GM23338 (cell line): ENCODE measurements around the gene CHMP4A. TPM values are rescaled to one million over a fixed set of nuclear protein-coding genes. Genes with fewer than 3 reads are reported as not detected.

ENCODE experiments used
- ATAC-seq: fragments of 200-7000 bp; cut with Tn5 transposase; 3 replicates; pipeline ENCODE4 v1.9.1; 2020
- DNase-seq: peaks from one replicate; pipeline ENCODE4 v3.0.0-alpha.2; 2015; ENCODE audit warnings: low spot score
- H2AFZ ChIP-seq: fragments of 200-600 bp; sonication (generic); 2 replicates; pipeline ENCODE4 v1.8.0; 2016; ENCODE audit warnings: antibody characterized with exemption, mild to moderate bottlenecking, moderate library complexity
- H3F3A ChIP-seq: fragments of 200-600 bp; sonication (generic); replicated peaks from 2 replicates; pipeline ENCODE4 v1.8.0; 2017; ENCODE audit warnings: antibody characterized with exemption, mixed run types, low read depth
- H3K27ac ChIP-seq: fragments of 200-600 bp; sonication (generic); 2 replicates; pipeline ENCODE4 v1.6.1; 2016; ENCODE audit warnings: low read depth
- H3K27me3 ChIP-seq: fragments of 200-600 bp; sonication (generic); 2 replicates; pipeline ENCODE4 v1.8.0; 2016; ENCODE audit warnings: mild to moderate bottlenecking, mixed run types, moderate library complexity; ENCODE audit not compliant: insufficient read depth
- H3K36me3 ChIP-seq: fragments of 200-600 bp; sonication (generic); 2 replicates; pipeline ENCODE4 v1.8.0; 2016; ENCODE audit warnings: mild to moderate bottlenecking; ENCODE audit not compliant: insufficient read depth
- H3K4me1 ChIP-seq: fragments of 200-600 bp; sonication (generic); 2 replicates; pipeline ENCODE4 v1.8.0; 2016; ENCODE audit warnings: mild to moderate bottlenecking, moderate library complexity; ENCODE audit not compliant: insufficient read depth
- H3K4me2 ChIP-seq: fragments of 200-600 bp; sonication (generic); 2 replicates; pipeline ENCODE4 v1.7.1; 2017; ENCODE audit warnings: mixed run types
- H3K4me3 ChIP-seq: fragments of 200-600 bp; sonication (generic); 2 replicates; pipeline ENCODE4 v1.6.1; 2016; ENCODE audit warnings: mixed run types
- H3K79me2 ChIP-seq: fragments of 200-600 bp; sonication (generic); replicated peaks from 2 replicates; pipeline ENCODE4 v1.8.0; 2017; ENCODE audit warnings: mild to moderate bottlenecking; ENCODE audit not compliant: insufficient read depth
- H3K9me2 ChIP-seq: fragments of 200-600 bp; sonication (generic); 2 replicates; pipeline ENCODE4 v1.8.0; 2017; ENCODE audit not compliant: insufficient read depth
- H4K20me1 ChIP-seq: fragments of 200-600 bp; sonication (generic); replicated peaks from 2 replicates; pipeline ENCODE4 v1.8.0; 2017; ENCODE audit warnings: mild to moderate bottlenecking; ENCODE audit not compliant: insufficient read depth
- H3K27ac Mint-ChIP-seq: 2 replicates; pipeline ENCODE4 v1.8.0; 2020; ENCODE audit warnings: inconsistent platforms, mild to moderate bottlenecking, moderate library complexity, mixed read lengths
- H3K27me3 Mint-ChIP-seq: 3 replicates; pipeline ENCODE4 v1.8.0; 2022; ENCODE audit warnings: low read depth, mild to moderate bottlenecking, moderate library complexity, mixed read lengths, inconsistent platforms; ENCODE audit not compliant: insufficient read depth, poor library complexity
- H3K36me3 Mint-ChIP-seq: 3 replicates; pipeline ENCODE4 v1.8.0; 2021; ENCODE audit warnings: low read depth, mild to moderate bottlenecking, inconsistent platforms, moderate library complexity, mixed read lengths
- H3K4me1 Mint-ChIP-seq: 3 replicates; pipeline ENCODE4 v1.8.0; 2020; ENCODE audit warnings: mild to moderate bottlenecking, inconsistent platforms, mixed read lengths
- H3K4me3 Mint-ChIP-seq: 3 replicates; pipeline ENCODE4 v1.8.0; 2021; ENCODE audit warnings: moderate library complexity, mild to moderate bottlenecking, inconsistent platforms, mixed read lengths
- H3K9me3 Mint-ChIP-seq: 3 replicates; pipeline ENCODE4 v1.8.0; 2020; ENCODE audit warnings: moderate library complexity, mild to moderate bottlenecking, inconsistent platforms, mixed read lengths
- ETS1 ChIP-seq: IDR thresholded peaks from 2 replicates; pipeline ENCODE4 v1.6.1; 2016; ENCODE audit warnings: antibody characterized with exemption
- EZH2phosphoT487 ChIP-seq: fragments of 200-600 bp; sonication (generic); IDR thresholded peaks from one replicate; pipeline ENCODE4 v1.8.1; 2018; ENCODE audit warnings: antibody characterized with exemption; ENCODE audit not compliant: unreplicated experiment
- NANOG ChIP-seq: IDR thresholded peaks from 2 replicates; pipeline ENCODE4 v1.6.1; 2016; ENCODE audit warnings: antibody characterized with exemption, borderline replicate concordance
- POLR2AphosphoS5 ChIP-seq: IDR thresholded peaks from 2 replicates; pipeline ENCODE4 v1.6.1; 2016; ENCODE audit warnings: antibody characterized with exemption, low read depth
- STAT1 ChIP-seq: IDR thresholded peaks from one replicate; pipeline ENCODE4 v1.6.1; 2016; ENCODE audit warnings: antibody characterized with exemption; ENCODE audit not compliant: unreplicated experiment
- ZNF462 ChIP-seq: fragments of 250-450 bp; sonication (Bioruptor Pico); IDR thresholded peaks from 2 replicates; pipeline ENCODE4 v1.5.0; 2020; ENCODE audit warnings: mild to moderate bottlenecking, moderate library complexity
- polyA plus RNA-seq: library from polyadenylated mRNA; unstranded; fragments of >200 nt; fragmentation: Nextera tagmentation; extraction: Ambion mirVana; gene quantifications from 2 replicates; pipeline ENCODE4 v1.2.1, GENCODE V29; 2016
- total RNA-seq: library from RNA; depleted of rRNA; stranded (reverse); fragments of >200 nt; shearing (Covaris generic); gene quantifications from 2 replicates; pipeline ENCODE4 v1.2.3, GENCODE V29; 2014
- TF ChIP-seq, protein P1 (sequence below): IDR thresholded peaks from one replicate; pipeline ENCODE4 v1.6.1; 2018; ENCODE audit warnings: antibody characterized with exemption; ENCODE audit not compliant: unreplicated experiment

The CHMP4A gene
- total and polyA plus RNA-seq, 2 experiments from 2014 or later = 19.3 to 36.9 TPM

GRCh38 chr14:24167469-24168114 is 45.7 kb downstream of the CHMP4A start (continued):
- TF ChIP-seq, protein P1, sequence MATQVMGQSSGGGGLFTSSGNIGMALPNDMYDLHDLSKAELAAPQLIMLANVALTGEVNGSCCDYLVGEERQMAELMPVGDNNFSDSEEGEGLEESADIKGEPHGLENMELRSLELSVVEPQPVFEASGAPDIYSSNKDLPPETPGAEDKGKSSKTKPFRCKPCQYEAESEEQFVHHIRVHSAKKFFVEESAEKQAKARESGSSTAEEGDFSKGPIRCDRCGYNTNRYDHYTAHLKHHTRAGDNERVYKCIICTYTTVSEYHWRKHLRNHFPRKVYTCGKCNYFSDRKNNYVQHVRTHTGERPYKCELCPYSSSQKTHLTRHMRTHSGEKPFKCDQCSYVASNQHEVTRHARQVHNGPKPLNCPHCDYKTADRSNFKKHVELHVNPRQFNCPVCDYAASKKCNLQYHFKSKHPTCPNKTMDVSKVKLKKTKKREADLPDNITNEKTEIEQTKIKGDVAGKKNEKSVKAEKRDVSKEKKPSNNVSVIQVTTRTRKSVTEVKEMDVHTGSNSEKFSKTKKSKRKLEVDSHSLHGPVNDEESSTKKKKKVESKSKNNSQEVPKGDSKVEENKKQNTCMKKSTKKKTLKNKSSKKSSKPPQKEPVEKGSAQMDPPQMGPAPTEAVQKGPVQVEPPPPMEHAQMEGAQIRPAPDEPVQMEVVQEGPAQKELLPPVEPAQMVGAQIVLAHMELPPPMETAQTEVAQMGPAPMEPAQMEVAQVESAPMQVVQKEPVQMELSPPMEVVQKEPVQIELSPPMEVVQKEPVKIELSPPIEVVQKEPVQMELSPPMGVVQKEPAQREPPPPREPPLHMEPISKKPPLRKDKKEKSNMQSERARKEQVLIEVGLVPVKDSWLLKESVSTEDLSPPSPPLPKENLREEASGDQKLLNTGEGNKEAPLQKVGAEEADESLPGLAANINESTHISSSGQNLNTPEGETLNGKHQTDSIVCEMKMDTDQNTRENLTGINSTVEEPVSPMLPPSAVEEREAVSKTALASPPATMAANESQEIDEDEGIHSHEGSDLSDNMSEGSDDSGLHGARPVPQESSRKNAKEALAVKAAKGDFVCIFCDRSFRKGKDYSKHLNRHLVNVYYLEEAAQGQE = no peak
- TF ChIP-seq EZH2phosphoT487 (no peak), ETS1 (no peak), POLR2AphosphoS5 (no peak), STAT1 (no peak)

DNA sequence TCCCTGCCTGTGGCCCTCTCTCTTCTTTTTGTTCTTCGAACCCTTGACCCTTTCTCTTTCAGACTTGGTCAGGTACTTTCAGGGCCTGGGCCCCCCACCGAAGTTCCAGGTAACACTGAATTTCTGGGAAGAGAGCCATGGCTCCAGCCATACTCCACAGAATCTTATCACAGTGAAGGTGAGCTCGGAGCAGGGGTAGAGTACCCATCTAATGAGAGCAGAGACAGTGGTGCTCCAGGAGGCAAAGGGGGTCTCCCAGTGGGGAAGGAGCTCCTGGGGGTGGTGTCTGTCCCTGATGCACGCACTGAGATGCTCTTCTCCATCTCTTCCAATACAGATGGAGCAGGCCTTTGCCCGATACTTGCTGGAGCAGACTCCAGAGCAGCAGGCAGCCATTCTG is 47.5 kb downstream of the CHMP4A start:
- Histone ChIP-seq H2AFZ (no peak overlapping the region), H3K4me2 (no peak overlapping the region), H4K20me1 (no peaks in the 10 kb centered on the region), H3K9me2 (no peaks in the 10 kb centered on the region), H3F3A (0 out of 2 replicates have a peak, but pooled peaks cover 5% of the 10 kb centered on the region), H3K36me3 (no peaks in the 10 kb centered on the region), H3K79me2 (no peaks in the 10 kb centered on the region), H3K27ac (no peak overlapping the region), H3K4me1 (peaks cover 8% of the 10 kb centered on the region), H3K4me3 (no peak overlapping the region), H3K27me3 (no peaks in the 10 kb centered on the region)
- DNase-seq (no peak), ATAC-seq (no peak)
- H3K9me3 Mint-ChIP-seq = no peaks in the 10 kb centered on the region
- no peak overlapping the region for H3K4me3 Mint-ChIP-seq
- peaks cover 4% of the 10 kb centered on the region for H3K27me3 Mint-ChIP-seq
- H3K27ac Mint-ChIP-seq = no peak overlapping the region
- H3K4me1 Mint-ChIP-seq = peaks cover 9% of the 10 kb centered on the region
- no peak for TF ChIP-seq NANOG
- no peak for TF ChIP-seq EZH2phosphoT487
- TF ChIP-seq ZNF462 (CRISPR knock-in tag) = no peak
- TF ChIP-seq, protein P1 = no peak
- H3K36me3 Mint-ChIP-seq = peaks cover 26% of the 10 kb centered on the region
